SK-N-MC (cell line): Measurements from ENCODE around the gene ANTXR2.

Experiments
- EZH2 ChIP-seq: fragments of 200-600 bp; sonication (generic); IDR thresholded peaks from one replicate; pipeline ENCODE4 v1.6.1; 2017; ENCODE audit warnings: antibody characterized with exemption
- POLR2AphosphoS5 ChIP-seq: IDR thresholded peaks from 2 replicates; pipeline ENCODE4 v1.6.1; 2012; ENCODE audit warnings: mild to moderate bottlenecking, low read depth, low read length, borderline replicate concordance

DNA sequence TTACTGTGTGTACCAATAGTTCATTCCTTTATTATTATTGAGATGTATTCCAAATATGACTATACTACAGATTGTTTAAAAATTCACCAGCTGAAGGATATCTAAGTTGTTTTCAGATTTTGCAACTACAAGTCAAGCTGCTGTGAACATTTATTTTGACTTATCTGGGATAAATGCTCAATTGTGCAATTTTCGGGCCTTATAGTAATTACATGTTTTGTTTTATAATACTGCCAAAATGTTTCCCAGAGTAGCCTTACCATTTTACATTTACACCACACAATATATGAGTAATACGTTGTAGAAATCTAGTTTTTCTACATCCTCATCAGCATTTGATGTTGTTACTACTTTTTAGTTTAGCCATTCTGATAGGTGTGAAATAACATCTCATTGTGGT, 179.6 kb downstream of the ANTXR2 start:
- TF ChIP-seq POLR2AphosphoS5 (no peak), EZH2 (no peak)
